B cell (primary cell): ENCODE measurements around the gene ASPSCR1. TPM values are rescaled to one million over a fixed set of nuclear protein-coding genes. Genes with fewer than 3 reads are reported as not detected.

Experiments used
- ATAC-seq: fragments of 200-7000 bp; cut with Tn5 transposase; one replicate; pipeline ENCODE4 v1.10.0; 2021; ENCODE audit warnings: low read depth, mild to moderate bottlenecking, moderate number of reproducible peaks, moderate library complexity
- CTCF ChIA-PET: fragments of 350-600 bp; sonication (Branson Sonifier 250); formaldehyde crosslinking; loops from one replicate; lab custom pipeline; 2021; ENCODE audit warnings: antibody characterized with exemption, inconsistent platforms; lab: Charles Lee
- POLR2A ChIA-PET: fragments of 350-600 bp; sonication (Branson Sonifier 250); formaldehyde crosslinking; loops from one replicate; lab custom pipeline; 2021; ENCODE audit warnings: antibody characterized with exemption; lab: Charles Lee
- DNase-seq: peaks from one replicate; pipeline ENCODE4 v3.0.0; 2013
- H2AFZ ChIP-seq: 2 replicates; pipeline ENCODE4 v1.6.1; 2012; ENCODE audit warnings: mild to moderate bottlenecking, low read depth, low read length; ENCODE audit not compliant: insufficient read depth, poor library complexity, severe bottlenecking
- H3K27ac ChIP-seq, 2 donors: 1 replicate in 1 of 2; 2 replicates in 1 of 2; pipeline ENCODE4 v1.5.1; 2012 to 2013; ENCODE audit warnings: low read length in 2 of 2, mild to moderate bottlenecking in 2 of 2, moderate library complexity in 1 of 2
- H3K27me3 ChIP-seq, 4 experiments: fragments of 200-600 bp in 1 of 4; sonication (generic) in 1 of 4; replicated peaks in 1 of 4; 1 replicate in 2 of 4; 2 replicates in 2 of 4; pipeline versions ENCODE4 v1.6.1 to v1.7.0; 2013 to 2016; ENCODE audit warnings: low read length in 3 of 4, mild to moderate bottlenecking in 2 of 4, mixed read lengths in 1 of 4, moderate library complexity in 1 of 4; ENCODE audit not compliant: insufficient read depth in 4 of 4, control insufficient read depth in 3 of 4; ENCODE audit errors: control extremely low read depth in 1 of 4
- H3K36me3 ChIP-seq, 2 experiments: replicated peaks in 1 of 2; 1 replicate in 1 of 2; 2 replicates in 1 of 2; pipeline versions ENCODE4 v1.6.1 to v1.7.1; 2013; ENCODE audit warnings: low read length in 1 of 2; ENCODE audit not compliant: insufficient read depth in 2 of 2, control insufficient read depth in 1 of 2; ENCODE audit errors: control extremely low read depth in 1 of 2, extremely low read depth in 1 of 2
- H3K4me1 ChIP-seq, 2 donors: fragments of 200-600 bp in 1 of 2; sonication (generic) in 1 of 2; 1 replicate in 1 of 2; 2 replicates in 1 of 2; pipeline versions ENCODE4 v1.5.1 to v1.6.1; 2013 to 2017; ENCODE audit warnings: low read length in 2 of 2; ENCODE audit not compliant: control insufficient read depth in 2 of 2, insufficient read depth in 2 of 2
- H3K4me2 ChIP-seq: replicated peaks from 2 replicates; pipeline ENCODE3; 2012; ENCODE audit warnings: mild to moderate bottlenecking, low read depth, low read length; ENCODE audit not compliant: poor library complexity, severe bottlenecking
- H3K4me3 ChIP-seq, 5 experiments: fragments of 200-600 bp in 1 of 5; sonication (generic) in 1 of 5; 1 replicate in 3 of 5; 2 replicates in 2 of 5; pipeline versions ENCODE4 v1.5.1 to v1.7.0; 2011 to 2016; ENCODE audit warnings: low read length in 4 of 5, mild to moderate bottlenecking in 4 of 5, low read depth in 2 of 5, control low read depth in 1 of 5, moderate library complexity in 1 of 5; ENCODE audit not compliant: insufficient read depth in 1 of 5; ENCODE audit errors: control extremely low read depth in 1 of 5, extremely low read depth in 1 of 5
- H3K79me2 ChIP-seq: fragments of 200-600 bp; sonication (generic); one replicate; pipeline ENCODE4 v1.6.0; 2016; ENCODE audit warnings: low read length; ENCODE audit not compliant: control insufficient read depth, insufficient read depth
- H3K9ac ChIP-seq: fragments of 200-600 bp; sonication (generic); 2 replicates; pipeline ENCODE4 v1.6.1; 2017; ENCODE audit warnings: mild to moderate bottlenecking, low read length, moderate library complexity
- H3K9me3 ChIP-seq, 3 donors: one replicate each; pipeline versions ENCODE4 v1.6.1 to v1.7.1; 2013; ENCODE audit warnings: low read length in 2 of 3; ENCODE audit not compliant: control insufficient read depth in 2 of 3, insufficient read depth in 1 of 3; ENCODE audit errors: control extremely low read depth in 1 of 3
- H4K20me1 ChIP-seq: 2 replicates; pipeline ENCODE4 v1.6.0; 2012; ENCODE audit warnings: mild to moderate bottlenecking, low read length; ENCODE audit not compliant: insufficient read depth, control insufficient read depth, poor library complexity, severe bottlenecking
- H3K27ac Mint-ChIP-seq: one replicate; pipeline ENCODE4 v1.8.0; 2021; ENCODE audit warnings: mixed read lengths
- H3K27me3 Mint-ChIP-seq: one replicate; pipeline ENCODE4 v1.8.0; 2021; ENCODE audit warnings: mixed read lengths
- H3K4me1 Mint-ChIP-seq: one replicate; pipeline ENCODE4 v1.8.0; 2021; ENCODE audit warnings: mixed read lengths
- H3K4me3 Mint-ChIP-seq: one replicate; pipeline ENCODE4 v1.8.0; 2021; ENCODE audit warnings: mixed read lengths
- H3K9me3 Mint-ChIP-seq: one replicate; pipeline ENCODE4 v1.8.0; 2022; ENCODE audit warnings: mixed read lengths; ENCODE audit not compliant: insufficient read depth
- EZH2 ChIP-seq: IDR thresholded peaks from 2 replicates; pipeline ENCODE4 v1.6.1; 2012; ENCODE audit warnings: borderline replicate concordance, low read depth, mild to moderate bottlenecking, moderate library complexity, low read length; ENCODE audit not compliant: insufficient read depth, poor library complexity, severe bottlenecking
- WGBS: methylation state at CpG from one replicate; pipeline ENCODE4 v1.1.5; 2013; ENCODE audit warnings: missing lambda C conversion rate; ENCODE audit not compliant: insufficient coverage; 5-methylcytosine and 5-hydroxymethylcytosine counted together
- intact Hi-C: fragments of 100-400 bp; cut with micrococcal nuclease; formaldehyde crosslinking; loops from one replicate; pipeline ENCODE4 v1.10.0; 2022
- polyA plus RNA-seq: library from polyadenylated mRNA; depleted of rRNA; stranded (reverse); fragments of >200 nt; gene quantifications from 2 replicates; pipeline ENCODE4 v1.2.3, GENCODE V29; 2012
- total RNA-seq, 2 donors: library from RNA; stranded (reverse); fragments of 120-200 nt in 1 of 2; gene quantifications; 1 replicate in 1 of 2; 2 replicates in 1 of 2; pipeline versions ENCODE4 v1.2.3 to v1.2.4, GENCODE V29; 2013 to 2022
- TF ChIP-seq, protein P1 (sequence below): fragments of 200-600 bp; IDR thresholded peaks from one replicate; pipeline ENCODE4 v1.8.0; 2022; ENCODE audit warnings: antibody characterized with exemption, mild to moderate bottlenecking

ASPSCR1 gene
- total and polyA plus RNA-seq, 2 donors (not counting 1 experiment from before 2014, with no cell fraction given): 34.0 to 46.7 TPM

DNA sequence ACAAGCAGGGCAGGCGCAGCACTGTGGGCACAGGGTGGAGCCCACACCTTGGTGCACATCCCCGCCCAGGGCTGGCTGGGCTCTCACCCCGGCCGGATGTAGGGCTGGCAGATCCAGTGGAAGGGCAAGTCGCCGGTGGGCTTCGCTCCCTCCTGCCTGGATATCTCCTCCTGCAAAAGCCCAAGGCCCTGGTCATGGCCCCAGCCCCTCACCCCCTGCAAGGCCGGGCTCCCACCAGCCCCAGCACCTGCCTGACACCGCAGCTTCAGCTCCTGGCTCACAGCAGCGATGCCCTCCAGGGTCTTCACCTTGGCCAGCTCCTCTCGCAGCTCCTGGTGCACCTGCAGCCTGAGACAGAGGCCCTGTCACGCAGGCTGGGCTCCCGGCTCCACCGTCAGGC lies 83.2 kb downstream of the ASPSCR1 start:
- 94% methylated on average over 14 of the region's 14 CpGs for WGBS
- POLR2A ChIA-PET: no interaction called here

DNA sequence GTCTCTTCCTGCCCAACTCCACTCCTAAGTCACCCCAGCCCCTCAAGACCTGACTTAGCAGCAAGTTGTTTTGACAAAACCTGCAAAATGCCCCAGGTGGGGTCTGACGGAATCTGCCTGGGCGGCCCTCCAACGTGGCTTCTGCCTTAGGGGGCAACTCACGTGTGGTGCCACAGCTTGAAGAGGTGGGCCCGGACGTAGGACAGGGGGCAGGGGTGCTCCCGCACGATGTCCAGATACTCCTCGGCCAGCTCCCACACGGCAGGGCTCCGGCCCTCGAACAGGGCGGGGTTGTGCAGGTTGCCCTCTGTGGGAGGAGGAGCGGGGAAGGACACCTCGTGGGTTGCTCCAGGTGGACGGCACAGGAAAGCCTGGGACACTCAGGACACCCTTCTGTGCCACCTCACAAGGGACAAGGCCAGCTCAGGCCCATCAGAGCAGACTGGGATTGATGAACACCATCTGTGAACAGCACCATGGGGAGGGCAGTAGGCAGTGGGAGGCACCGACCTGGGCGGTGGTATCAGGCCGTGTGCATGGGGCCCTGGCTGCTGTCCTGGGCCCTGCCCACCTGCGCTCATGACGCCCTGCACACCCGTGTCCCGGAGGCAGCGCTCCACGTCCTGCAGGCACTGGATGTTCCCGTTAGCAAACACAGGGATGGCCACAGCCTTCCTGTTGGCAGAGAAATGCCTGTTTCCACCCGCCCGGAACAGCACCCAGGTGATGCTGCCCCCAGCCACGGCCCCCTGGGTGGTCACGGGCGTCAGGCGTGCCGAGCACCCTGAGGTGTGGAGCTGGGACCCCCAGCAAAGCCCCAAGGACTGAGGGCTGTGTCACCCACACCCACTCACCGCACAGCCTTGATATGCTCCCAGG lies 83.9 kb downstream of the ASPSCR1 start:
- Histone ChIP-seq H3K9ac (no peak overlapping the region), H4K20me1 (peaks cover 8% of the 10 kb centered on the region), H3K36me3 (peaks cover 0 to 36% of the 10 kb centered on the region in 2 experiments), H3K4me3 (no peak overlapping the region), H3K4me2 (no peak overlapping the region), H3K27me3 (no peaks in the 10 kb centered on the region), H3K79me2 (peaks cover 5% of the 10 kb centered on the region), H3K27ac (no peak overlapping the region), H3K4me1 (peaks cover 12 to 23% of the 10 kb centered on the region in 2 donors), H3K9me3 (no peaks in the 10 kb centered on the region), H2AFZ (no peak overlapping the region)
- TF ChIP-seq, protein P1, sequence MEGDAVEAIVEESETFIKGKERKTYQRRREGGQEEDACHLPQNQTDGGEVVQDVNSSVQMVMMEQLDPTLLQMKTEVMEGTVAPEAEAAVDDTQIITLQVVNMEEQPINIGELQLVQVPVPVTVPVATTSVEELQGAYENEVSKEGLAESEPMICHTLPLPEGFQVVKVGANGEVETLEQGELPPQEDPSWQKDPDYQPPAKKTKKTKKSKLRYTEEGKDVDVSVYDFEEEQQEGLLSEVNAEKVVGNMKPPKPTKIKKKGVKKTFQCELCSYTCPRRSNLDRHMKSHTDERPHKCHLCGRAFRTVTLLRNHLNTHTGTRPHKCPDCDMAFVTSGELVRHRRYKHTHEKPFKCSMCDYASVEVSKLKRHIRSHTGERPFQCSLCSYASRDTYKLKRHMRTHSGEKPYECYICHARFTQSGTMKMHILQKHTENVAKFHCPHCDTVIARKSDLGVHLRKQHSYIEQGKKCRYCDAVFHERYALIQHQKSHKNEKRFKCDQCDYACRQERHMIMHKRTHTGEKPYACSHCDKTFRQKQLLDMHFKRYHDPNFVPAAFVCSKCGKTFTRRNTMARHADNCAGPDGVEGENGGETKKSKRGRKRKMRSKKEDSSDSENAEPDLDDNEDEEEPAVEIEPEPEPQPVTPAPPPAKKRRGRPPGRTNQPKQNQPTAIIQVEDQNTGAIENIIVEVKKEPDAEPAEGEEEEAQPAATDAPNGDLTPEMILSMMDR: no peak
- TF ChIP-seq EZH2: no peak
- ChIA-PET CTCF (no interaction called here), POLR2A (no interaction called here)
- Mint-ChIP-seq H3K4me3 (no peak overlapping the region), H3K9me3 (no peaks in the 10 kb centered on the region), H3K27ac (no peak overlapping the region), H3K4me1 (peaks cover 11% of the 10 kb centered on the region), H3K27me3 (no peaks in the 10 kb centered on the region)
- ATAC-seq (no peak), DNase-seq (no peak)
- intact Hi-C loops: no loop called here
- WGBS: 95% methylated on average over 31 of the region's 34 CpGs

More for the DNA sequence above, 83.2 kb downstream of the ASPSCR1 start:
- no peaks in the 10 kb centered on the region for H3K9me3 Mint-ChIP-seq
- intact Hi-C loops: no loop called here
- CTCF ChIA-PET: no interaction called here
- Histone ChIP-seq H2AFZ (no peak overlapping the region), H3K4me3 (no peak overlapping the region), H3K79me2 (no peaks in the 10 kb centered on the region), H4K20me1 (peaks cover 8% of the 10 kb centered on the region), H3K4me1 (peaks cover 8 to 17% of the 10 kb centered on the region in 2 donors), H3K9ac (no peak overlapping the region), H3K27ac (no peak overlapping the region), H3K36me3 (peaks cover 0 to 41% of the 10 kb centered on the region in 2 experiments), H3K4me2 (no peak overlapping the region), H3K9me3 (no peaks in the 10 kb centered on the region), H3K27me3 (no peaks in the 10 kb centered on the region)
- ATAC-seq (no peak), DNase-seq (no peak)
- TF ChIP-seq EZH2: no peak
- TF ChIP-seq, protein P1: no peak
- no peak overlapping the region for H3K27ac Mint-ChIP-seq
- H3K4me3 Mint-ChIP-seq: no peak overlapping the region
- H3K27me3 Mint-ChIP-seq: no peaks in the 10 kb centered on the region
- peaks cover 8% of the 10 kb centered on the region for H3K4me1 Mint-ChIP-seq
